Measurements from ENCODE around the gene PCYT1B. TPM values are rescaled to one million over a fixed set of nuclear protein-coding genes. Genes with fewer than 3 reads are reported as not detected.

PCYT1B gene
- total and polyA plus RNA-seq, 2 experiments from 2014 or later: not detected

DNA sequence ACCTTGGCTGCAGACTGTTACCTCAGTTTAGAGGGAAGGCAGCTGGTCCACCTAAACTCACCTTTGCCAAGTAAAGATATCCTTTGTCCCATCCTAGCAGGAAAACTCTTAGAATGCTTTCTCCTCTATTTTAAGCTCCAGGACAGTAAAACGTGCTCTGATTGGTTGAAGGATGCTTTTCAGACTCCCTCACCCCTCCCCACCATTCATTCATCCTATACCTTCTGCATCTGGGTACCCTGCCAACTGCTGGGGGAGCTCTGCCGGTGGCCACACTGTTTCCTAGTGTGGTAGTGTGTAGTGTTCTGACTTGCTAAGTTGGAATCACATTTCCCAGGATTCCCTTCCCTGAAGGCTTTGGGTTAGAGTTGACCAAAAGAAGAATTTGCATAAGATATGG, 26.3 kb upstream of the PCYT1B start:
- Histone ChIP-seq H3K4me2 (ENCODE audit: unreplicated experiment) (no peak overlapping the region), H3K9ac (no peak overlapping the region), H3F3A (ENCODE audit: insufficient read depth) (no peaks in the 10 kb centered on the region), H3K4me3 (no peak overlapping the region), H3K27me3 (replicated peaks; ENCODE audit: insufficient read depth) (no peaks in the 10 kb centered on the region), H4K20me1 (ENCODE audit: insufficient read depth) (no peaks in the 10 kb centered on the region), H3K9me2 (ENCODE audit: insufficient read depth) (no peaks in the 10 kb centered on the region), H3K9me3 (ENCODE audit: low read depth) (no peaks in the 10 kb centered on the region), H3K36me3 (ENCODE audit: low read depth) (no peaks in the 10 kb centered on the region), H3K27ac (no peak overlapping the region), H3K4me1 (ENCODE audit: insufficient read depth) (no peaks in the 10 kb centered on the region), H2AFZ (no peak overlapping the region), H3K79me2 (ENCODE audit: insufficient read depth) (no peaks in the 10 kb centered on the region)
- DNase-seq: no peak
- WGBS, 2 experiments (ENCODE audit: low coverage in 1 of 2, low lambda C conversion rate in 2 of 2, missing lambda C conversion rate in 2 of 2): 0 to 50% methylated on average over 1 to 2 of the region's 2 CpGs
- in situ Hi-C loops (cut with MboI): no loop called here
- TF ChIP-seq EZH2phosphoT487 (IDR thresholded peaks at IDR 0.05; ENCODE audit: insufficient read depth, low read depth) (no peak), EZH2 (IDR thresholded peaks at IDR 0.05; ENCODE audit: insufficient read depth, poor library complexity, severe bottlenecking) (no peak)

DNA sequence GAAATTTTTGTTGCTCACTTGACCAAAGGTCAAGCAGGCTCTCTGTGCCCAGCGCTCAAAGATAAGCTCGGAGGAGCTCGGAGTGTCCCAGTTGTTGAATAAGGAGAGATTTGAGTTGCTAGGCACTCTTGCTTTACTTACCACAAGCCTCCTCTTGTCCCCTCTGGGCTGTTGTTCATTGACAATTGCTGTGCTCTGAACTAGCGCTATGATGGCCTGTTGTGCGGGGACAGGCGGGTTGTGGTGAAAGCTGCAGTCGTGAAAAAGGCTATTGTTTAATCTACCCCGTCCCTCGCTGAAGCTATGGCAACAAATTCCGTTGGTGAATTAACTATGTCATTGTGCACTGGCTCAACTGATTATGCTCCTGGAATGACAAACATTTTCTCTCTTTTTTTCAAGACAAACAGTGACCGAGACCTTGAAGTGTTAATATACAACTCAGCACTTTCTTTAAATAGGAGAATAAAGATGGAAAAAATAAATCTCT, 25.6 kb upstream of the PCYT1B start:
- H3F3A ChIP-seq (ENCODE audit: insufficient read depth): no peaks in the 10 kb centered on the region
- TF ChIP-seq EZH2 (IDR thresholded peaks at IDR 0.05; ENCODE audit: insufficient read depth, poor library complexity, severe bottlenecking) (no peak), EZH2phosphoT487 (IDR thresholded peaks at IDR 0.05; ENCODE audit: insufficient read depth, low read depth) (no peak)
- H3K4me3 ChIP-seq: no peak overlapping the region
- in situ Hi-C loops (cut with MboI): no loop called here
- H3K4me2 ChIP-seq (ENCODE audit: unreplicated experiment): no peak overlapping the region
- H3K36me3 ChIP-seq (ENCODE audit: low read depth): no peaks in the 10 kb centered on the region
- no peak for DNase-seq
- H3K27me3 ChIP-seq (replicated peaks; ENCODE audit: insufficient read depth): no peaks in the 10 kb centered on the region
- 68 to 73% methylated on average over 7 to 11 of the region's 11 CpGs for WGBS, 2 experiments (ENCODE audit: low coverage in 1 of 2, low lambda C conversion rate in 2 of 2, missing lambda C conversion rate in 2 of 2)
- no peak overlapping the region for H3K27ac ChIP-seq
- H4K20me1 ChIP-seq (ENCODE audit: insufficient read depth): no peaks in the 10 kb centered on the region
- no peaks in the 10 kb centered on the region for H3K9me3 ChIP-seq (ENCODE audit: low read depth)
- no peaks in the 10 kb centered on the region for H3K79me2 ChIP-seq (ENCODE audit: insufficient read depth)
- H3K9ac ChIP-seq: no peak overlapping the region
- no peaks in the 10 kb centered on the region for H3K9me2 ChIP-seq (ENCODE audit: insufficient read depth)
- no peak overlapping the region for H2AFZ ChIP-seq
- no peaks in the 10 kb centered on the region for H3K4me1 ChIP-seq (ENCODE audit: insufficient read depth)

GRCh38 chrX:24668111-24668510, 21.0 kb upstream of the PCYT1B start:
- H3K9ac ChIP-seq: no peak overlapping the region
- no peak overlapping the region for H2AFZ ChIP-seq
- H3K9me3 ChIP-seq (ENCODE audit: low read depth): no peaks in the 10 kb centered on the region
- no peak for TF ChIP-seq EZH2phosphoT487 (IDR thresholded peaks at IDR 0.05; ENCODE audit: insufficient read depth, low read depth)
- no peak for TF ChIP-seq EZH2 (IDR thresholded peaks at IDR 0.05; ENCODE audit: insufficient read depth, poor library complexity, severe bottlenecking)
- H3F3A ChIP-seq (ENCODE audit: insufficient read depth): no peaks in the 10 kb centered on the region
- no peak for DNase-seq
- H3K4me2 ChIP-seq (ENCODE audit: unreplicated experiment): no peak overlapping the region
- no peaks in the 10 kb centered on the region for H3K9me2 ChIP-seq (ENCODE audit: insufficient read depth)
- no peak overlapping the region for H3K4me3 ChIP-seq
- no peak overlapping the region for H3K27ac ChIP-seq
- in situ Hi-C loops (cut with MboI): no loop called here
- no peaks in the 10 kb centered on the region for H4K20me1 ChIP-seq (ENCODE audit: insufficient read depth)
- 54 to 55% methylated on average over 3 of the region's 3 CpGs for WGBS, 2 experiments (ENCODE audit: low coverage in 1 of 2, low lambda C conversion rate in 2 of 2, missing lambda C conversion rate in 2 of 2)
- no peaks in the 10 kb centered on the region for H3K4me1 ChIP-seq (ENCODE audit: insufficient read depth)
- no peaks in the 10 kb centered on the region for H3K79me2 ChIP-seq (ENCODE audit: insufficient read depth)
- no peaks in the 10 kb centered on the region for H3K27me3 ChIP-seq (replicated peaks; ENCODE audit: insufficient read depth)
- H3K36me3 ChIP-seq (ENCODE audit: low read depth): no peaks in the 10 kb centered on the region

DNA sequence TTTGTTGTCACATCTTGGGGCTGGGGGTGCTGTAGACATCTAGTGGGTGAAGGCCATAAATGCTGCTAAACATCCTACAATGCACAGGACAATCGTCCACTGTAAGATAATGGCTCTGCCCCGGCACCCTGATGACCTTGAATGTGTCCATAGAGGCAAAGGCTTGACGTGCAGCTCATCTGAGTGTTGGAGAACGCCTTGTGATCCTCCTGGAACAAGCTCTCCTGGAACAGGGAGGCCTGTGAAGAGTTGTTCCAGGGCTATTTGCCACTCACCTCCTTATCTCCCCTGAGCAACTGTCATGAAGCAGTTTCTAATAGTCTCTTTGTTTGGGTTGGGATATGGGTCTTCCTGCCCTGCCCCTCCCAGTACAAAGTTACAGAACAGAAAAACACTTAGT, 15.2 kb upstream of the PCYT1B start:
- Histone ChIP-seq H3K4me1 (ENCODE audit: insufficient read depth) (no peaks in the 10 kb centered on the region), H3K9me2 (ENCODE audit: insufficient read depth) (no peaks in the 10 kb centered on the region), H3K4me2 (ENCODE audit: unreplicated experiment) (no peak overlapping the region), H3K79me2 (ENCODE audit: insufficient read depth) (no peaks in the 10 kb centered on the region), H3K27ac (no peak overlapping the region), H4K20me1 (ENCODE audit: insufficient read depth) (no peaks in the 10 kb centered on the region), H3F3A (ENCODE audit: insufficient read depth) (no peaks in the 10 kb centered on the region), H3K9ac (no peak overlapping the region), H3K27me3 (replicated peaks; ENCODE audit: insufficient read depth) (no peaks in the 10 kb centered on the region), H3K36me3 (ENCODE audit: low read depth) (no peaks in the 10 kb centered on the region), H2AFZ (no peak overlapping the region), H3K4me3 (no peak overlapping the region), H3K9me3 (ENCODE audit: low read depth) (no peaks in the 10 kb centered on the region)
- no peak for TF ChIP-seq EZH2phosphoT487 (IDR thresholded peaks at IDR 0.05; ENCODE audit: insufficient read depth, low read depth)
- TF ChIP-seq EZH2 (IDR thresholded peaks at IDR 0.05; ENCODE audit: insufficient read depth, poor library complexity, severe bottlenecking): no peak
- 0 to 76% methylated on average over 1 to 2 of the region's 4 CpGs for WGBS, 2 experiments (ENCODE audit: low coverage in 1 of 2, low lambda C conversion rate in 2 of 2, missing lambda C conversion rate in 2 of 2)
- no peak for DNase-seq
- in situ Hi-C loops (cut with MboI): no loop called here

- H3K27ac ChIP-seq: no peak overlapping the region
- no peak overlapping the region for H3K4me2 ChIP-seq (ENCODE audit: unreplicated experiment)
- H3K4me1 ChIP-seq (ENCODE audit: insufficient read depth): no peaks in the 10 kb centered on the region
- DNase-seq: no peak
- H3F3A ChIP-seq (ENCODE audit: insufficient read depth): no peaks in the 10 kb centered on the region
- no peaks in the 10 kb centered on the region for H3K27me3 ChIP-seq (replicated peaks; ENCODE audit: insufficient read depth)
- in situ Hi-C loops (cut with MboI): no loop called here
- no peak overlapping the region for H3K4me3 ChIP-seq
- no peaks in the 10 kb centered on the region for H3K79me2 ChIP-seq (ENCODE audit: insufficient read depth)
- no peaks in the 10 kb centered on the region for H4K20me1 ChIP-seq (ENCODE audit: insufficient read depth)
- no peaks in the 10 kb centered on the region for H3K9me2 ChIP-seq (ENCODE audit: insufficient read depth)
- H2AFZ ChIP-seq: no peak overlapping the region
- no peaks in the 10 kb centered on the region for H3K36me3 ChIP-seq (ENCODE audit: low read depth)
- no peak for TF ChIP-seq EZH2 (IDR thresholded peaks at IDR 0.05; ENCODE audit: insufficient read depth, poor library complexity, severe bottlenecking)
- TF ChIP-seq EZH2phosphoT487 (IDR thresholded peaks at IDR 0.05; ENCODE audit: insufficient read depth, low read depth): no peak
- no peaks in the 10 kb centered on the region for H3K9me3 ChIP-seq (ENCODE audit: low read depth)
- no peak overlapping the region for H3K9ac ChIP-seq
These were observed 14.1 kb upstream of the PCYT1B start for GRCh38 chrX:24661292-24661691.

All from GM23248 (cell line).